SHP77 (cell line): Measurements from ENCODE around the gene SYNGAP1.
"Not testable (repeated sequence)": the region's sequence is repeated elsewhere in the genome, so short reads cannot be mapped to it uniquely, and the experiment has no call there.

ENCODE experiments used
- DNase-seq, 2 experiments: peaks; one replicate each; lab custom pipeline; 2025; lab: John Stamatoyannopoulos, UW

SYNGAP1 gene

GRCh38 chr6:33419580-33420490, at the start of gene SYNGAP1:
SYNGAP1 (plus strand) TSS chr6:33420065; CDS start chr6:33420265, 200 bp downstream.
- DNase-seq = peak in 1 of 2 experiments; percentile 18

GRCh38 chr6:33371901-33372300, 48.0 kb upstream of the SYNGAP1 start:
- not testable (repeated sequence) for DNase-seq

- no peak for DNase-seq
Observed at GRCh38 chr6:33372526-33373123, 47.2 kb upstream of the SYNGAP1 start.

DNA sequence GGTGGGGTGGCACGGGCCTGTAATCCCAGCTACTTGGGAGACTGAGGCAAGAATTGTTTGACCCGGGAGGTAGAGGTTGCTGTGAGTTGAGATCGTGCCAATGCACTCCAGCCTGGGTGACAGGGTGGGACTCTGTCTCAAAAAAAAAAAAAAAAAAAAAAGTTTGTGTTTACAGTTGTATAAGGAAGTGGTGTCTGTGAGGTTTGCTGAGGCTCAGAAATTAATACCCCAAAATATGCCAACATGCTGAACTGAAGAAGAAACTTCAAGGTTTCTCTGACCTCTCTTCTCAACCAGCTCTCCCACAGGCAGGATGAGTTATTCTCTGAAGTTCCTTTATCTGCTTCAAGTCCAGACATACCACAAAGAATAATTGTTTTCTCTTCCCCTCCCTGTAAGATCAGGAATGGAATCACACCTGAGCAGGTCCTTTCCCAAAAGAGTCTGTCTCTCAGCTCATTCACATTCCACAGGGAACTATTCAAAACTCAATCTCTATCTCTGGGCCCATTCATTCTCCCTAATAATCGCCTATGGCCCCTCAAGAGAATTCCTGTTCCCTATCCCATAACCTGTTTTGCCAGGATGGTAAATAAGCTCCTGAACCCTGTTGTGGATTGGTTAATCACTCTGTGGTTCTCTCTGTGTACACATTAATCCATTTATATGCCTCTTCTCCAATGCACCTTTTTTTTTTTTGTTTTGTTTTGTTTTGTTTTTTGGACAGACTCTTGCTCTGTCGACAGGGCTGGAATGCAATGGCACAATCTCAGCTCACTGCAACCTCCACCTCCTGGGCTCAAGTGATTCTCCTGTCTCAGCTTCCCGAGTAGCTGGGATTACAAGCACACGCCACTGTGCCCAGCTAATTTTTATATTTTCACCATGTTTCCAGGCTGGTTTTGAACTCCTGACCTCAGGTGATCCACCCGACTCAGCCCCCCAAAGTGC, 45.6 kb upstream of the SYNGAP1 start:
- DNase-seq = no peak

DNA sequence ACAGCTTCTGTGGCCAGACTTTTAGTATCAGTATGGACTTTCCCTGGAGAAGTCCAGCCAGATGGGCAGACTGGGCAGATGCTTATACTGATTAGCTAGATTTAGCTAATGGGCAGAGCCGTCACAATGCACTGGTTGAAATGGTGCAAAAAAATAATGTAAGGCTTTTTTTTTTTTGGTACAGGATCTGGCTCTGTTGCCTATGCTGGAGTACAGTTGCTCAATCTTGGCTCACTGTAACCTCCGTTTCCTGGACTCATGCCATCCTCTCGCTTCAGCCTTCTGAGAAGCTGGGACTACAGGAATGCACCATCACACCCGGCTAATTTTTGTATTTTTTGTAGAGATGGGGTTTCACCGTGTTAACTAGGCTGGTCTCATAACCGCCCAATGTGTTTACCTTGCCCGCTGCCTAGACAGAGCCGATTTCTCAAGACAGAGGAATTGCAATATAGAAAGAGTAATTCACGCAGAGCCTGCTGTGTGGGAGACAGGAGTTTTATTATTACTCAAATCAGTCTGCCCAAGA, 44.7 kb upstream of the SYNGAP1 start:
- no peak for DNase-seq

GRCh38 chr6:33377171-33377570, 42.7 kb upstream of the SYNGAP1 start:
- DNase-seq = no peak

- not testable (repeated sequence) for DNase-seq
Observed at GRCh38 chr6:33379184-33379583, 40.7 kb upstream of the SYNGAP1 start.

DNA sequence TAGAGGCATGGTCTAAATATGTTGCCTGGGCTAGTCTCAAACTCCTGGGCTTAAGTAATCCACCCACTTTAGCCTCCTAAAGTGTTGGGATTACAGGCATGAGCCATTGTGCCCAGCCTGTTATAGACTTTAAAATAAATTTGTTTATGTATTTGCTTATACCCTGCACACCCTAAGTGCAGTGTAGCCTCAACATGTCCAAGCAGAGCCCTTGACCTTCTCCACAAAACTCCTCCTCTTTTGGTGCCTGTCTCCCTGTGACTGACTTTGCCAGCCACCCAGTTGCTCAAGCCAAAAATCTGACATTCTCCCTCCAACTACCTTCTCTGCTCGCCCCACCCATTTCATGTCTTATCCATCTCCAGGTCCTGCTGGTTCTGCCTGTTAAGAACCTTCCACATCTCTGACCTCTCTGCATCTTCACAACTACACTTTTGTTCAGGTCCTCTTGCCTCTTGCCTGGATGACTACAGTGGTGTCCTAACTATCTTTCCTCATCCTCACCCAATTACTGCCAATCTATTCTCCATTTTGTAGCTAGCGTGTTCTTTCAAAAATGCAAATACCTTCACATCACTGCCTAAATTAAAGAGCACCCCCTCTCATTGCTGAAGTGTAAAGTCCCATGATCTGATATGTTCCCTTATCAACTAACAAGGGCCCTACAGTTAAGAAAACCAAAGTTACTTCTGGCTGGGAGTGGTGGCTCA, 39.4 kb upstream of the SYNGAP1 start:
- DNase-seq = no peak

GRCh38 chr6:33383427-33384185, 36.3 kb upstream of the SYNGAP1 start:
- no peak for DNase-seq

DNA sequence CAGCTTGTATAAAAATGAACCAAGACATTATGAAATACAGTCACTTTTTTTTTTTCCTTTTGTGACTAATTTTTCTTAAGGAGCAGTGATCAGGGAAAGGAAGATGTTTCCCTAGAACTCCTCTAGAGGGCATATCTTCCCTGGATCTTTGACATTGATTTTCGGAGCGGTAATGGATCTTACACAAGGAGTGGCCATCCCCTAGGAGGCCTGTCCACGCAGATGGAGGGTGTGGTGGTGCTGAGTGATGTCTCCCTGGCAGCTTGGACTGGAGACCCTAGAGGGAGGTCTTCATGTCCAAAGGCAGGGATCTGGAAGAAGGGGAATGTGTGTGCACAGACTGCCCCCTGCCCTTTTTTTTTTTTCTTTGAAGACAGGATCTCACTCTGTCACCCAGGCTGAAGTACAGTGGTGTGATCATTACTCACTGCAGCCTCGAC, 35.3 kb upstream of the SYNGAP1 start:
- no peak for DNase-seq

- DNase-seq = no peak
Observed at GRCh38 chr6:33390173-33390572, 29.7 kb upstream of the SYNGAP1 start.

DNA sequence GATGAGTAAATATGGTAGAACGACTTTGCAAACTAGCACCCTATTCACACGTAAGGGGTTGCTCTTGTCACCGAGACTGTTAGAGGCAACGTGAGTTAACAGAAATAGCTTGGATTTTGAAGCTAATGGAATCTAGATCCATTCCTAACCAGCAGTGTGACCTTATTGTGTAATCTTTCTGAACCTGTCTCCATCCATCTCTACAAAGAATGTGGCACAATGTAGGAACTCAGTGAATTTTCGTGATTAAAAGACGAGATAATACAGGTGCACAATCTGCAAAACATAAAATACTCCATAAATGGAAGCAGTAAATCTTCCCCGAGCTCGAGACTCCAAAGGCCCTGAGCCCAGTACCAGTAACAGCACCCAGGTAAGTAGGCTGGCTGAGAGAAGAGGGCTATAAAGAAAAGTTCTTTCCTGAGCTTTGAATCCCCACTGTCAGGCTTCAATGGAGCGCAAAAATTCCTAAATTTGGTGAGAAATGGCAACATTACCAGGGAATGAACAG, 29.0 kb upstream of the SYNGAP1 start:
- no peak for DNase-seq

GRCh38 chr6:33391278-33391921, 28.5 kb upstream of the SYNGAP1 start, which contains the start of gene KIFC1:
KIFC1 (plus strand) TSS chr6:33391823; CDS start chr6:33391986, 163 bp downstream.
- DNase-seq = peak; percentile 99

DNA sequence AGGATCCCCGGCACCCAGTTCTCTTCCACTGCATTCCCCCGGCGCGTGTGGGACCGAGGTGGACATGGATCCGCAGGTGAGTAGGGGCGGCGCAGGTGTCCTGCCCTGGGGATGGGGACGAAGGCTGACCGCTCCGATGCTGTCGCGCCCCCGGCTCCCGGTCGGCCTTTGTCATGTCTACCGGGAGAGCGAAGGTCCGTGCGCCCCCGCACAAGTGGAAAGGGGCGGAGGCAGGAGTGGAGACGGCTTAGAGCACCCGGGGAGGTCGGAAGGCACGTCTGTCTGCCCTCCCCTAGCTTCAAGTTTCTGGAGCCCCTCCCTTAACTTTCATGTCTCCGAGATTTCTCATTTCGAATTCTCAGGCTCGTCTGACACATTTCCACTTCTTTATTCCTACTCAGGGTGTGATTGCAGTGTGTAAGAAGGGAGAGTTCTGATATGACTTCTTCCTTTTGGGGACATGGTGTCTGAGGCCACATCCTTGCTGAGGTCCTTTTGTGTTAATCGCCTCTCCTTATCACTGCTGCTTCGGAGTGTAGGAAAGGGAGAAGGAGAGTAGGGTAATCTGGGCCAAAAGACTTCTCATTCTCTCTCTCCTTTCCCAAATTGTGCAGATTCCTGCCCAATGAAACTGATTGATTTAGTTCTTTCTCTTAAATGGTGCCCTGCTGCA, 27.8 kb upstream of the SYNGAP1 start:
- no peak for DNase-seq

GRCh38 chr6:33392595-33392948, 27.3 kb upstream of the SYNGAP1 start:
- DNase-seq = no peak

GRCh38 chr6:33392979-33393378, 26.9 kb upstream of the SYNGAP1 start:
- DNase-seq = no peak

DNA sequence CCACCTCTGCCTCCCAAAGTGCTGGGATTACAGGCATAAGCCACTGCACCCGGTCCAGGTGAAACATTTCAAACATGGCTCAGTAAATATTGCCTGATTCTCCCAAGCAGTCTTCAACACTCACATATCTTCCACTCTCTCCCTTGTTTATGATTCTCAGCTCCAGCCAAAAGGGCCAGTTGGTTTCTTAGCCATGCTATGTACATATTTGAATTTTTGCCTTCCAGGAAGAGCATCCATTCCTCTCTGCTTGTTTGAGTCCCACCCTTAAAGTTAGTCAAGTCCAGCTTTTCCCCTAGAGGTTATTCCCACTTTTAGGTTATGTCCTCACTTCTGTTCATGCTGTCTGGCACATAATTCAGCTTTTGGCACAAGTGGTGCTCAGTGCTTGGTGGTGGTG, 22.3 kb upstream of the SYNGAP1 start:
- DNase-seq = no peak

DNA sequence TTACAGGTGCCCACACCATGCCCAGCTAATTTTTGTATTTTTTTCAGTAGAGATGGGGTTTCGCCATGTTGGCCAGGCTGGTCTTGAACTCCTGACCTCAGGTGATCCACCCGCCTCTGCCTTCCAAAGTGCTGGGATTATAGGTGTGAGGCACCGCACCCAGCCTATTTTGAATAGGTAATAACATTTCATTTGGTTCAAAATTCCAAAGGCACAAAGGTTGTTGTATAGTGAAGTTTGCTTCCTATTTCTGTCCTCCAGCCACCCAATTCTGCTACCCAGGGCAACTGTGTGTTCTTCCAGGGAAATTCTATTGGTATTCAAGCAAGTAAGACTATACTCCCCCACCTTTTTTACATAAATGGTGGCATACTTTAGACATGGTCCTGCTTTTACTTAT, 21.3 kb upstream of the SYNGAP1 start:
- DNase-seq = not testable (repeated sequence)

GRCh38 chr6:33399881-33400280, 20.0 kb upstream of the SYNGAP1 start:
- not testable (repeated sequence) for DNase-seq
